ENCODE data around the gene GALC.

GALC gene

DNA sequence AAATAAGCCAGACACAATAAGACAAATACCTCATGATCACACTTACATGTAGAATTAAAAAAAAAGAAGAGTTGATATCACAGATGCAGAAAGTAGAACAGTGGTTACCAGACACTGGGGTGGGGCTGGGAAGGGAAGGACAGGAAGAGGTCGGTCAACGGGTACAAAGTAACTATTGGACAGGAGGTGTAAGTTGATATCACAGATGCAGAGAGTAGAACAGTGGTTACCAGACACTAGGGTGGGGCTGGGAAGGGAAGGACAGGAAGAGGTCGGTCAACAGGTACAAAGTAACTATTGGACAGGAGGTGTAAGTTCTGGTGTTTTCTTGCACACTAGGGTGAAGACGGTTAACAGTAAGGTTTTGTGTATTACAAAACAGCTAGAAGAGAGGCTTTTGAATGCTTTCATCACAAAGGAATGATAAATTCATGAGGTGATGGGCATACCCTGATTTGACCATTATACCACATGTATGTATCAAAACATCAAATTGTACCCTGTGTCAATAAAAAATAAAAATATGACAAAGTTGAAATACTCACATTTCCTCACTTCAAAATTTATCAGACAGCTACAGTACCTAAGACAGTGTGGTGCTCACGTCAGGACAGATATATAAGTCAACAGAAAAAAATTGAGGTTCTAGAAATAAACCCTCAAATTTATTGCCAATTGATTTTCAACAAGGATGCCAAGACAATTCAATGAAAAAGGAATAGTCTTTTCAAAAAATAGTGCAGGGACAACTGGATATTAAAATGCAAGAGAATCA, 32.8 kb downstream of the GALC start:
- DNase-seq: no peak
- no peaks in the 10 kb centered on the region for H3K27me3 Mint-ChIP-seq

GRCh38 chr14:87955501-87955900, 37.5 kb downstream of the GALC start:
- H3K4me3 Mint-ChIP-seq: no peak overlapping the region
- DNase-seq: no peak
- no peak for ATAC-seq (replicated peaks)
- H3K27ac Mint-ChIP-seq: no peak overlapping the region
- peaks cover 20 to 29% of the 10 kb centered on the region in 2 donors for H3K4me1 Mint-ChIP-seq
- no peaks in the 10 kb centered on the region for H3K27me3 Mint-ChIP-seq
- H3K36me3 Mint-ChIP-seq: peaks cover 16 to 31% of the 10 kb centered on the region in 2 donors
- H3K9me3 Mint-ChIP-seq: peaks cover 5 to 7% of the 10 kb centered on the region in 2 donors

More for the DNA sequence above, 32.8 kb downstream of the GALC start:
- no peak overlapping the region for H3K4me3 Mint-ChIP-seq
- peaks cover 7 to 10% of the 10 kb centered on the region in 2 donors for H3K4me1 Mint-ChIP-seq
- H3K36me3 Mint-ChIP-seq: peaks cover 34 to 51% of the 10 kb centered on the region in 2 donors
- H3K27ac Mint-ChIP-seq: no peak overlapping the region
- no peak for ATAC-seq (replicated peaks)
- H3K9me3 Mint-ChIP-seq: peaks cover 10 to 12% of the 10 kb centered on the region in 2 donors

DNA sequence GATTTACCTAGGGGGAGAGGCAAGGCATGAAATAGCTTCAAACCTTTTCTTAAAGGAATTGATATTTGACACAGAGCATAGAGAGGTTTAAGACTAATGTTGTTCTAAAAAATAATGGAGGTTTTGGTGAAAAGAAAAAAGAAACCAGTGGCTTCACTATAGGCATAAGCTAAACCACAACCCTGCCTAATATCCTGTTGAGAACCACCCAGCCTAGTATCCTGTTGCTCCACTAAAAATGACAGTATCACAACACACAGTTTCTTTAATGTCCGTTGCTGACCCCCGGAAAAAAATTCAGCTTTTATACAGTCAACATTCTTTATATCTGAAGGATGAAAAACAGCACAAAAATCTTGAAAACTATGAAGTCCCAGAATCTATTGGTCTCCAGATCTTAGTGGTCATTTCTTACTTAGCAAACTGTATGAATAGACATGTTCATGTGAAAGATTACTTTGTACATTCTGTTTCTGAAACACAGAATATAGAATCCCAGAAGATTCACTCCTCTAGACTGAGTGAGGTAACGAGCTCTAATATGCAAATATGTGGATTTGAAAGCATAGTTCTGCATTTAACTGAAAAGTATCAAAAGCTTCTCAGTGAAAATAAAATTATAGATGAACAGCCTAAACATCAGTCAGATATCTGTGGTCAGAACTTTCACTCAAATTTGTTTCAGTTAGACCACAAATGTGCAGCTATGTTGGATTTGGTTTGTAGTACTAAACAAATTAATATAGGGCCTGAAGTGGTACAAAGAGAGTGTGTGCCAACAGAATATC, 40.5 kb downstream of the GALC start:
- Mint-ChIP-seq H3K27me3 (no peaks in the 10 kb centered on the region), H3K4me1 (peaks cover 15 to 19% of the 10 kb centered on the region in 2 donors), H3K36me3 (peaks cover 12 to 18% of the 10 kb centered on the region in 2 donors), H3K9me3 (no peaks in the 10 kb centered on the region), H3K27ac (peak overlapping the region; percentile 71), H3K4me3 (no peak overlapping the region)
- DNase-seq (no peak), ATAC-seq (replicated peaks) (peak; percentile 77 to 78)

- DNase-seq: no peak
- no peaks in the 10 kb centered on the region for H3K4me1 Mint-ChIP-seq
- H3K4me3 Mint-ChIP-seq: no peak overlapping the region
- no peak overlapping the region for H3K27ac Mint-ChIP-seq
- peaks cover 11 to 30% of the 10 kb centered on the region in 2 donors for H3K36me3 Mint-ChIP-seq
- no peaks in the 10 kb centered on the region for H3K9me3 Mint-ChIP-seq
- no peaks in the 10 kb centered on the region for H3K27me3 Mint-ChIP-seq
- no peak for ATAC-seq (replicated peaks)
These were observed 47.9 kb downstream of the GALC start for GRCh38 chr14:87944987-87945604.

- Mint-ChIP-seq H3K27ac (no peak overlapping the region), H3K36me3 (peaks cover 4 to 33% of the 10 kb centered on the region in 2 donors), H3K27me3 (no peaks in the 10 kb centered on the region), H3K4me3 (no peak overlapping the region), H3K9me3 (no peaks in the 10 kb centered on the region), H3K4me1 (peaks cover 0 to 3% of the 10 kb centered on the region in 2 donors)
- ATAC-seq (replicated peaks) (no peak), DNase-seq (no peak)
These were observed 52.1 kb downstream of the GALC start for GRCh38 chr14:87940894-87941293.

DNA sequence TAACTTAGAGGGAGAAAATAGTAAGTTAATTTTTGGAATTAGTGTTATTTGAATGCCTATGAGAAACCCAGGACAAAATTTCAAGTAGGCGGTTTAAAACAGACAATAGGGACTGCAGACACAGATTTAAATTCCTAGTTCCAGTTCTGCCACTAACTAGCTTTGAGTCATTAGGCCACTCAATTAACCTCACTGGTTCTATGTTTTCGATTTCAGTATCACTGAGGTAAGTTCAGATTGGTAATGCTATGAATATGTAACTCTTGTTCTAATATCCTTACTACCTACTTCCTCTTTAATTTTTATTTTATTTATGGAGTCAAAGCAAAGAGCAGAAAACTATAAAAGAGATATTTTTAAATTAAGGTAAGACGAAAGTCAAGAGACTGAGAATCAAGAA, 52.6 kb downstream of the GALC start:
- Mint-ChIP-seq H3K27ac (no peak overlapping the region), H3K27me3 (no peaks in the 10 kb centered on the region), H3K4me1 (peaks cover 0 to 3% of the 10 kb centered on the region in 2 donors), H3K9me3 (no peaks in the 10 kb centered on the region), H3K4me3 (no peak overlapping the region), H3K36me3 (peaks cover 4 to 33% of the 10 kb centered on the region in 2 donors)
- peak; percentile 67 to 91 for ATAC-seq (replicated peaks)
- no peak for DNase-seq

- Mint-ChIP-seq H3K27ac (no peak overlapping the region), H3K27me3 (no peaks in the 10 kb centered on the region), H3K36me3 (peaks cover 14 to 35% of the 10 kb centered on the region in 2 donors), H3K4me1 (peaks cover 0 to 3% of the 10 kb centered on the region in 2 donors), H3K4me3 (no peak overlapping the region), H3K9me3 (peaks cover 7 to 9% of the 10 kb centered on the region in 2 donors)
- ATAC-seq (replicated peaks) (no peak), DNase-seq (no peak)
These were observed 57.1 kb downstream of the GALC start for GRCh38 chr14:87935886-87936285.

DNA sequence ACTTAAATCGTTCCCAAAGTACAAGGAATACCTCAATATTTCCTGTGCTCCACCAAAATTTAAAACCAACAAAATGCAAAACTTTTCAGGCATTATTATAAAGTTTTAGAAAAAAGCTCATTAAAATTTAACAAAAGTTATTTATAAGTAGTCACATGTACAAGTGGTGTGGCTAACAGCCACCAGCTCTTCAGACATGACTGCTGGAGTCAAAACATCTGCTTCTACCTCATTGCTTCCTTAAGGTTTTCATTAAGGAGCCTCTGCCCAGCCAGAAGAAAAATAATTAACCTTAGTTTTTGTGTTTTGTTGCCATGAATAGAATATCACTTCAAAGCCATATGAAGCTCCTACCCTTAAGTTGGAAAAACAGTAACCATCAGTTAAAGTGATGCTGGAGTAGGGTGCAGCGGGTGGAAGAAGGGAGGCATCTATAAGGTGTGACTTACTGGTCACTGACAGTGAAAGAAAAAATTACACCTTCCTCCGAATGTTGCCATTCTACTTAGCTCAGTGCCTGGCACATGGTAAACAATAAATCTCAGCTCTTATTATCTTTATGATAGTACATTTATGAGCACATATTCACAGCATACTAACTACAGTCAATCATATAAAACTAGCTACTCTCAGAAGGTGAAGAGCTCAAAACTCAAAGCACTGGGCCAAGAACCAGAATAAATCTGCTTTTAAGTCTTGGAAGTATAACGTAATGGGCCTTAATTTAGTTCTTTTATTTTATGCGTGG, 57.7 kb downstream of the GALC start:
- H3K4me3 Mint-ChIP-seq: no peak overlapping the region
- H3K27ac Mint-ChIP-seq: no peak overlapping the region
- ATAC-seq (replicated peaks) (no peak), DNase-seq (no peak)
- H3K4me1 Mint-ChIP-seq: peaks cover 0 to 3% of the 10 kb centered on the region in 2 donors
- H3K9me3 Mint-ChIP-seq: peaks cover 7 to 10% of the 10 kb centered on the region in 2 donors
- no peaks in the 10 kb centered on the region for H3K27me3 Mint-ChIP-seq
- peaks cover 14 to 36% of the 10 kb centered on the region in 2 donors for H3K36me3 Mint-ChIP-seq

- DNase-seq (no peak), ATAC-seq (replicated peaks) (no peak)
- H3K4me3 Mint-ChIP-seq: no peak overlapping the region
- H3K36me3 Mint-ChIP-seq: peaks cover 23 to 39% of the 10 kb centered on the region in 2 donors
- peaks cover 7 to 11% of the 10 kb centered on the region in 2 donors for H3K9me3 Mint-ChIP-seq
- no peaks in the 10 kb centered on the region for H3K27me3 Mint-ChIP-seq
- H3K4me1 Mint-ChIP-seq: peaks cover 0 to 3% of the 10 kb centered on the region in 2 donors
- H3K27ac Mint-ChIP-seq: no peak overlapping the region
These were observed 58.8 kb downstream of the GALC start for GRCh38 chr14:87934185-87934584.

DNA sequence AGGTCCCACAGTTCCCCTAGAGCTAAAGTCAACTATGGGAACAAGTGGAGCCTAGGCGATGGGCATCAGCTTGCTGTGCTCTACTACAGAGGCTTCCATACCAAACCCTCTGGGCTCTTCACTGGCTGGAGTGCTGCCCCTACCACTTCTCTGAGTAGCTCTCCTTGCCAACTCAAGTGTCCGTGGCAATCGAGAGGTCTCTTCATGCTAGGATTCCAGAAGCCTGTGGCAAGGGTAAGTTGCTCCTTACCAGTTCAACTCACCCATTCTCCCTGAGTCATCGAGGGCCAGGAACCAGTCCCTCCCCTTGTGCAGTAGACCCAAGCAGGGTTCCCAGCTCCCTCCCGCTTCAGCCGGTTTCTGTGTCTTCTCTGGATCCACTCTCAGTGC, 76.1 kb downstream of the GALC start:
- ATAC-seq (replicated peaks): no peak

DNA sequence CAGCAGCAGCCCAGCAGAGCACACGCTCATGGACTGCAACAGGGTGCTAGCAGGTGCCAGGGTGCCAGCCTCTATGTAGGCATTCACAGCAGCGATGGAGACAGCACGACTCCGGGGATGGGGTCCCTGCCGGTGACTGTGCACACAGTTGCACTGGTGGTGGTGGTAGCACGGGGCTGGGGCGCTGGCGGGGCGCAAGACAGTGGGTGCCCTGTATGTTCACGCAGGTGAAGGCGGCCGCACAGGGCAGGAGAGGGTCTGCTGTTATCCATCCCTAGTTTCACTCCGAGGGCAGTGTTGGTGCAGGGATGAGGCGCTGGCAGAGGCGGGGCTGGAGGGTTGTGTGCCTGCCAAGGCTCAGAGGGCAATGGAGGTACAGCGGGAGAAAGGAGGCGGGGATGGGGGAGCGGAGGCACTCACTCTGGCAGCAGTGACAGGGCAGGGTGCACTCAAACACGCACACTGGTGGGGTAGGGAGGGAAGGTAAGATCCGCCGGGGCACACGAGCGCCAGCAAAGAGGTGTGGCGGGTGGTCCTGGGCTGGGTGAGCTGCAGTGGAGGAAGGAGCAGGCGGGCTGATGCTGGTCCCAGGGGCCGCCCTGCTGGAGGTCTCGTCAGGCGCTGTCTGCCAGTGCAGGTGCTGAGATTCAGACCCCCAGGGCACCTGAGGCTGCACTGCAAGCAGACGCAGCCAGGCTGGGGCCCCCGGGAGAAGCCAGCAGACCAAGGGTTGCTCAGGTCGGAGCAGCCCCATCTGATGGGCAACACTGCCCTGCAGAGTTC, 76.7 kb downstream of the GALC start:
- no peak overlapping the region for H3K4me3 Mint-ChIP-seq
- H3K9me3 Mint-ChIP-seq: peaks cover 22 to 24% of the 10 kb centered on the region in 2 donors
- H3K4me1 Mint-ChIP-seq: no peaks in the 10 kb centered on the region
- peaks cover 0 to 12% of the 10 kb centered on the region in 2 donors for H3K27me3 Mint-ChIP-seq
- DNase-seq (no peak), ATAC-seq (replicated peaks) (no peak)
- H3K27ac Mint-ChIP-seq: no peak overlapping the region
- peaks cover 2 to 3% of the 10 kb centered on the region in 2 donors for H3K36me3 Mint-ChIP-seq

More for the DNA sequence above, 76.1 kb downstream of the GALC start:
- Mint-ChIP-seq H3K9me3 (peaks cover 17 to 18% of the 10 kb centered on the region in 2 donors), H3K27ac (no peak overlapping the region), H3K27me3 (peaks cover 0 to 12% of the 10 kb centered on the region in 2 donors), H3K36me3 (peaks cover 2 to 3% of the 10 kb centered on the region in 2 donors), H3K4me3 (no peak overlapping the region), H3K4me1 (no peaks in the 10 kb centered on the region)
- DNase-seq: no peak

GRCh38 chr14:87908550-87908949, 84.4 kb downstream of the GALC start:
- H3K9me3 Mint-ChIP-seq: peaks cover 14 to 22% of the 10 kb centered on the region in 2 donors

DNA sequence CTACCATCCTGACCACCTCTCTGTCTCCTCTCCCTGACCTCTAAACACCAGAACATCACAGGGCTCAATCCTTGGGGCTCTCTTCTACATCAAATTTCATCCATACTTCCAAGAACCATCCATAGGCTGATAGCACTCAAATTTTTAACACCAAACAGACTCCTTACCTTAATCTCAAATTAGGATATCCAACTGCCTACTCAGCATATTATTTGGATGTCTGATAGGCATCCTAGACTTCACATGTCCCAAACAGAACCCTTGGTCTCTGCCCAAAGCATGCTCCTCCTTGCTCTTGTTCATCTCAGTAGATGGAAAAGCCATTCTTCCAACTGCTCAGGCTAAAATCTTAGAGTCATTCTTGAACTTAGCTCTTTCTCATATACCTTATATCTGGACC, 91.3 kb downstream of the GALC start:
- H3K36me3 Mint-ChIP-seq: no peaks in the 10 kb centered on the region
- no peaks in the 10 kb centered on the region for H3K4me1 Mint-ChIP-seq
- H3K4me3 Mint-ChIP-seq: no peak overlapping the region
- H3K27ac Mint-ChIP-seq: no peak overlapping the region
- H3K27me3 Mint-ChIP-seq: peaks cover 4 to 7% of the 10 kb centered on the region in 2 donors
- H3K9me3 Mint-ChIP-seq: no peaks in the 10 kb centered on the region
- DNase-seq: no peak
- ATAC-seq (replicated peaks): peak in 1 of 2 donors; percentile 12

More at GRCh38 chr14:87908550-87908949, 84.4 kb downstream of the GALC start:
- ATAC-seq (replicated peaks): no peak
- Mint-ChIP-seq H3K4me1 (no peaks in the 10 kb centered on the region), H3K4me3 (no peak overlapping the region), H3K36me3 (peaks cover 0 to 3% of the 10 kb centered on the region in 2 donors), H3K27ac (no peak overlapping the region), H3K27me3 (peaks cover 6 to 13% of the 10 kb centered on the region in 2 donors)
- no peak for DNase-seq

All from stimulated activated naive B cell treated with anti-CD40 and anti-IgM and Interleukin-4, amounts not matched to agents 10 μg/mL and 1 μg/mL and 100 μg/mL, for 72 hours (primary cell).